ENCODE measurements around the gene ANKRD26.

ANKRD26 gene

DNA sequence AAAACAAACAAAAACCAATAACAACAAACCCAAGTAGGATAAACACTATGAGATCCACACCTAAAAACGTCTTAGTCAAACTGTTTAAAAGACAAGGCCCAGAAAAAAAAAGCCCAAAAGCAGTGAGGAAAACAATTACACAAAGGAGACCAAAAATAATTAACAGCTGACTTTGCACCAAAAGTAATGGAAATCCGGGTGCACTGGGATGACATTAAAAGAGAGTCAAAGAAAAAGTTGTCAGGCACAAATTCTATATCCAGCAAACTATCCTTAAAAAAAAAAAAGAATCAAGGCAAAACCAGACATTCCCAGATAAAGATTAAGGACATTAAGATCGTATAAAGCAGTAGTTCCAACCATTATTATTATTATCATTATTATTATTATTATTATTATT is 7.9 kb upstream of the ANKRD26 start:
- H3K4me3 ChIP-seq (ENCODE audit: low read depth, low read length): no peak overlapping the region
- no peak for DNase-seq (ENCODE audit: low read depth)
- TF ChIP-seq, protein P1, sequence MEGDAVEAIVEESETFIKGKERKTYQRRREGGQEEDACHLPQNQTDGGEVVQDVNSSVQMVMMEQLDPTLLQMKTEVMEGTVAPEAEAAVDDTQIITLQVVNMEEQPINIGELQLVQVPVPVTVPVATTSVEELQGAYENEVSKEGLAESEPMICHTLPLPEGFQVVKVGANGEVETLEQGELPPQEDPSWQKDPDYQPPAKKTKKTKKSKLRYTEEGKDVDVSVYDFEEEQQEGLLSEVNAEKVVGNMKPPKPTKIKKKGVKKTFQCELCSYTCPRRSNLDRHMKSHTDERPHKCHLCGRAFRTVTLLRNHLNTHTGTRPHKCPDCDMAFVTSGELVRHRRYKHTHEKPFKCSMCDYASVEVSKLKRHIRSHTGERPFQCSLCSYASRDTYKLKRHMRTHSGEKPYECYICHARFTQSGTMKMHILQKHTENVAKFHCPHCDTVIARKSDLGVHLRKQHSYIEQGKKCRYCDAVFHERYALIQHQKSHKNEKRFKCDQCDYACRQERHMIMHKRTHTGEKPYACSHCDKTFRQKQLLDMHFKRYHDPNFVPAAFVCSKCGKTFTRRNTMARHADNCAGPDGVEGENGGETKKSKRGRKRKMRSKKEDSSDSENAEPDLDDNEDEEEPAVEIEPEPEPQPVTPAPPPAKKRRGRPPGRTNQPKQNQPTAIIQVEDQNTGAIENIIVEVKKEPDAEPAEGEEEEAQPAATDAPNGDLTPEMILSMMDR (IDR thresholded peaks at IDR 0.05; ENCODE audit: low read depth, low read length, missing control alignments): no peak

DNA sequence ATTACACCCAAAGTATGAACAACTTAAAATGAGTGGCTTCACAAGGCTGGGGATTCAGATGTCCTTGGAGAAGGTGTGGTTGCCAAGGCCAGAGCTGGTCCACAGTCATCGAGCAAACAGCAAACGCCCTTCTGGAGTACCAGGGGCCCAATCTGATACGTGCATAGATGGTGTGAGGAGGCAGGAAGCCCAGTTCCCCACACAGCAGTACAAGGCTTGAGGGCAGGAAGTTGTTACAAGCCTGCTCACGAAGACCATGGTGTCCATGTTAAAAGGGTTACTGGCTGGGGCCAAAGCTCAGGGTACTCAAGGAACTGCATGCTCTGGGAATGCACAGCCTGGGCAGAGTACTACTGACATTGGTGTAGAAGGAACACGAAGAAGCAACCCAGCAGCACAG is 4.6 kb upstream of the ANKRD26 start:
- TF ChIP-seq, protein P1 (IDR thresholded peaks at IDR 0.05; ENCODE audit: low read depth, low read length, missing control alignments): no peak
- no peak for DNase-seq (ENCODE audit: low read depth)
- H3K4me3 ChIP-seq (ENCODE audit: low read depth, low read length): no peak overlapping the region

DNA sequence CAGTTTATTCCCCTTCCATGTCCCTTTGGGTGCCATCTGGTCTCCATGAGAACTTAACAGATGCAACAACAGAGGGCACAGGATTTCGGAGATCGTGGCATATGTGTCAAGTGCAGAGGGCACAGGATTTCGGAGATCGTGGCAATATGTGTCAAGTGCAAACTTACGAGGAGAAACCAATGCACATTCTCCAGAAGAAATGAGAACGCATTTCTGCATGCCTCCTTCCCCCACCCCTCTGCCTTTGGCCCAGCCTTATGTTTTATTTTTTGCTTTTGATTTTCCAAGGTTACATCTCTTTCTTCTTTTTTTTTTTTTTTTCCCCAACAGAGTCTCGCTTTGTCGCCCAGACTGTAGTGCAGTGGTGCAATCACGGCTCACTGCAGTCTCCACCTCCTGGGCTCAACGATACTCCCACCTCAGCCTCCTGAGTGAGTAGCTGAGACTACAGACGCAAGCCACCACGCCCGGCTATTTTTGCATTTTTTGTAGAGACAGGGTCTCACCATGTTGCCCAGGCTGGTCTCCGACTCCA is 586 bp upstream of the ANKRD26 start:
- H3K4me3 ChIP-seq (ENCODE audit: low read depth, low read length): peak overlapping the region; percentile 79
- DNase-seq (ENCODE audit: low read depth): no peak
- TF ChIP-seq, protein P1 (IDR thresholded peaks at IDR 0.05; ENCODE audit: low read depth, low read length, missing control alignments): no peak

DNA sequence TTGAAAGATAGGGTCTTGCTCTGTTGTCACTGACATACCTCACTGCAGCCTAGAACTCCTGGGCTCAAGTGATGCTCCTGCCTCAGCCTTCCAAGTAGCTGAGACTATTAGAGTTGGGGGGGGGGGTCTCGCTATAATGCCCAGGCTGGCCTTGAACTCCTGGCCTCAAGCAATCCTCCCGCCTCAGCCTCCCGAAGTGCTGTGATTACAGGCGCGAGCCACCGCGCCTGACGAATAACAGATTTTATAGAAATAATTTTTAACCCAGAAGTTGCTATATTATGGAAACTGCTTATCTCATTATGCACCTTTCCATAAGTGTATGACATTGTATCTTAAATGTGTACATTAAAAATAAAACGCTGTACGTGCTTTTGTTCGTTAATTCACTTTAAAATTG is 846 bp downstream of the ANKRD26 start:
- DNase-seq (ENCODE audit: low read depth): no peak
- TF ChIP-seq, protein P1 (IDR thresholded peaks at IDR 0.05; ENCODE audit: low read depth, low read length, missing control alignments): no peak
- peak overlapping the region; percentile 79 for H3K4me3 ChIP-seq (ENCODE audit: low read depth, low read length)

DNA sequence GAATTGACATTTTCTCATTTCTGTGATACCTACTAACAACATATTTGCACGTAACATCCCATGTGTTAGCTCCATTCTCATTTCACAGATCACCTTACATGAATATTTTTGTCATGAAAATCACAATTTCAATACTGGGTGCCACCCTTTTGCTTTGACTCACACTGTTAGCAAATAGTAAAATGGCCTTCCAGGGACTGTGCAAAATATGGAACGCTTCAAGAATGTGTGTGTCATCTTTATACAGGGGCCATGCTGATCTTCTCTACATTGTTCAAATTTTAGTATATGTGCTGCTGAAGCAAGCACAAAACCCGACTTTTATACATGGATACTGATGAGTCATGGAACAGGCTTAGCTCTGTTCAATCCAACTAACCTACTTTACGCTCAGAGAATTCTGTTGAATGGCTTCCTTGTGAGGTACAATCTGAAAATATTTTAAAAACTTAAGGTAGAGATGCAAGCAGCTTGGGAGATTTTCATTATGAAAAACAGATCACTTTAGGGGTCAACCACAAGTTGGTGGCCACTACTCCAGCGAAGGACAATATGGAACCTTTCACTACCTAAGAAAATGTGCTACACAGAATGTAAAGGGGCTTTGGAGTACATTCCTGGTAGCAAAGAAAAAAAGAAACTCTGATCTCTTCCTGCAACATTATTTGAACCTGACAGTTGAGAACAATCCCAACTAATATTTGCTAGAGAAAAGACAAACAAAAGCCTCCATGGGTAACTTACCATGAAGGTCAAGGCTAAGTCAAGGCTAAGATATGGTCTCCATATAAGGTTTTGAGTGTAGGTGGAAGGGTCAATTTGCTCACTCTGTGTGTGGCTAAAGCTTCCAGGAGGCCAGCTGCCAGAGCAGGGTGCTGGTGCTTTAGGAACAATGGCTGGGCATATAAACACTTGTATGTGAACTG is 11.9 kb downstream of the ANKRD26 start:
- no peak for DNase-seq (ENCODE audit: low read depth)
- no peak overlapping the region for H3K4me3 ChIP-seq (ENCODE audit: low read depth, low read length)
- TF ChIP-seq, protein P1 (IDR thresholded peaks at IDR 0.05; ENCODE audit: low read depth, low read length, missing control alignments): no peak

DNA sequence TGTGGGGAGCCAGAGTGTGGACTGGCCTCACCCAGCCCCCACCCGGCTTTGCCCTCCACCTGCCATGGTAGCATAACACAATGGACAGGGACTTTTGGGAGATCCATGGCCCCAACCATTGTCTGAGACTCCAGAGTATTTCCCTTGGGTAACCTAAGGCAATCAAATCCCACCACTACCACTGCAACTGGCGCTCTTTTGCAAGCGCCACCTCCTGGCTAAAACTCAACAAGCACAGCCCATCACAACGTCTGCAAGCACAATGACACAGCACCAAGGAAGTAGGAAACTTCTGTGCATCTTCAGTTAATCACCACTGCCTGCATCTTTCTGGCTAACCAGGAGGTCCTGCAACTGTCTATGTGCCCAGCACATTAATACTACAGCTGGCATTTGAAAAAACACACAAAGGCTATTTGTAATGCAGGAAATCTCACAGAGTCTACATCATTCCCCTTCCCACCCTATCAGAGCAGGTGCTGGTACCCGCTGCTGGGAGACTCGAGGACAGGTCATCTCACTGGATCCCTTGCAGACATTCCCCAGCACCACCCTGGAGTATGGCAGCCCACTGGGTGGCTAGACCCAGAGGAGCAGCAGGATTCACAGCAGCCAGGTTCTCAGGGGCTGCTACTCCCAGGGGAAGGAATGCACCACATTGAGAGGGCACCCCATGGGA is 27.7 kb downstream of the ANKRD26 start:
- no peak overlapping the region for H3K4me3 ChIP-seq (ENCODE audit: low read depth, low read length)
- TF ChIP-seq, protein P1 (IDR thresholded peaks at IDR 0.05; ENCODE audit: low read depth, low read length, missing control alignments): no peak
- DNase-seq (ENCODE audit: low read depth): no peak
